ENCODE results near the gene EXOC8.

The EXOC8 gene

DNA sequence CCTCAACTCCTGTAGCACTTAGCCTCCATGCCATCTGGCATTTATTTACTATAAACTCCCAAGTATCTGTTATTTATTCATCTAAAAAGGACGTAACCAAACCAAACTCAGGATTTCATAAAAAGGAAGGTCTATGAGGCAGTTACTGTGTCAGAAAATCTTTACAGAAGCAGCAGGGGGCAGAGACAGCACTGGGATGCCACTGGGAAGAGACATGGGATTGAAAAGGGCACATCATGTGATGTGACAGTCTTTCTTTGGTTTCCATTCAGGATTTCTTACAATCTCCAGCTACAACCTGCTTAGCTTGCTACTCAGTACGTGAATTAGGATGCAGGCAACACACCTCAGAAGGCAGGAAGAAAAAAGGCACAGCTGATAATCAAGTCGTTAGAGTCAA, 31.6 kb upstream of the EXOC8 start:
- DNase-seq: no peak
- no peak overlapping the region for H3K23ac ChIP-seq (ENCODE audit: low read length)
- no peak overlapping the region for H4K8ac ChIP-seq (ENCODE audit: low read depth, low read length)
- no peak overlapping the region for H3K9ac ChIP-seq (ENCODE audit: low read length)
- no peaks in the 10 kb centered on the region for H3K79me2 ChIP-seq (ENCODE audit: control insufficient read depth, insufficient read depth, low read length)
- H3K4me2 ChIP-seq (ENCODE audit: low read length): no peak overlapping the region
- no peak overlapping the region for H3K56ac ChIP-seq (ENCODE audit: low read length)
- no peak overlapping the region for H3K4ac ChIP-seq (ENCODE audit: low read depth, low read length)
- H3K36me3 ChIP-seq (ENCODE audit: control insufficient read depth, insufficient read depth, low read length): no peaks in the 10 kb centered on the region
- no peak overlapping the region for H3K27ac ChIP-seq (ENCODE audit: low read depth, low read length)
- no peaks in the 10 kb centered on the region for H3K79me1 ChIP-seq (ENCODE audit: low read length)
- no peak overlapping the region for H2BK15ac ChIP-seq (replicated peaks; ENCODE audit: low read depth)
- no peak overlapping the region for H2AK5ac ChIP-seq (ENCODE audit: low read length)
- no peaks in the 10 kb centered on the region for H3K4me1 ChIP-seq (ENCODE audit: control insufficient read depth, low read depth, low read length)
- H3K27me3 ChIP-seq (ENCODE audit: insufficient read depth, low read length, poor library complexity): no peaks in the 10 kb centered on the region
- H4K5ac ChIP-seq (ENCODE audit: low read length): no peak overlapping the region
- no peak overlapping the region for H2BK120ac ChIP-seq (ENCODE audit: low read depth, low read length)
- no CpG with 5 or more reads among the region's 3 CpGs for WGBS (ENCODE audit: extremely low coverage, insufficient coverage, low lambda C conversion rate)
- H3K18ac ChIP-seq (ENCODE audit: low read length): no peak overlapping the region
- H2BK5ac ChIP-seq (ENCODE audit: low read length): no peak overlapping the region
- H3K4me3 ChIP-seq (ENCODE audit: low read length): no peak overlapping the region

- no peak overlapping the region for H3K23ac ChIP-seq (ENCODE audit: low read length)
- H2BK15ac ChIP-seq (replicated peaks; ENCODE audit: low read depth): no peak overlapping the region
- no peak overlapping the region for H3K18ac ChIP-seq (ENCODE audit: low read length)
- no peak overlapping the region for H2BK5ac ChIP-seq (ENCODE audit: low read length)
- no peak overlapping the region for H2AK5ac ChIP-seq (ENCODE audit: low read length)
- H4K8ac ChIP-seq (ENCODE audit: low read depth, low read length): no peak overlapping the region
- H3K4me2 ChIP-seq (ENCODE audit: low read length): no peak overlapping the region
- no peak overlapping the region for H3K4ac ChIP-seq (ENCODE audit: low read depth, low read length)
- no peaks in the 10 kb centered on the region for H3K79me1 ChIP-seq (ENCODE audit: low read length)
- no peak overlapping the region for H3K4me3 ChIP-seq (ENCODE audit: low read length)
- no CpG with 5 or more reads among the region's 5 CpGs for WGBS (ENCODE audit: extremely low coverage, insufficient coverage, low lambda C conversion rate)
- H2BK120ac ChIP-seq (ENCODE audit: low read depth, low read length): no peak overlapping the region
- no peak for DNase-seq
- no peak overlapping the region for H3K9ac ChIP-seq (ENCODE audit: low read length)
- no peaks in the 10 kb centered on the region for H3K4me1 ChIP-seq (ENCODE audit: control insufficient read depth, low read depth, low read length)
- H3K79me2 ChIP-seq (ENCODE audit: control insufficient read depth, insufficient read depth, low read length): no peaks in the 10 kb centered on the region
- H3K27me3 ChIP-seq (ENCODE audit: insufficient read depth, low read length, poor library complexity): no peaks in the 10 kb centered on the region
- no peak overlapping the region for H3K27ac ChIP-seq (ENCODE audit: low read depth, low read length)
- no peak overlapping the region for H4K5ac ChIP-seq (ENCODE audit: low read length)
- H3K56ac ChIP-seq (ENCODE audit: low read length): no peak overlapping the region
- no peaks in the 10 kb centered on the region for H3K36me3 ChIP-seq (ENCODE audit: control insufficient read depth, insufficient read depth, low read length)
These were observed 26.5 kb upstream of the EXOC8 start for GRCh38 chr1:231364192-231364591.

- Histone ChIP-seq H3K9ac (ENCODE audit: low read length) (no peak overlapping the region), H3K4me3 (ENCODE audit: low read length) (no peak overlapping the region), H3K27ac (ENCODE audit: low read depth, low read length) (no peak overlapping the region), H2BK15ac (replicated peaks; ENCODE audit: low read depth) (no peak overlapping the region), H3K27me3 (ENCODE audit: insufficient read depth, low read length, poor library complexity) (no peaks in the 10 kb centered on the region), H3K79me2 (ENCODE audit: control insufficient read depth, insufficient read depth, low read length) (no peaks in the 10 kb centered on the region), H3K36me3 (ENCODE audit: control insufficient read depth, insufficient read depth, low read length) (no peaks in the 10 kb centered on the region), H2BK120ac (ENCODE audit: low read depth, low read length) (no peak overlapping the region), H3K4ac (ENCODE audit: low read depth, low read length) (no peak overlapping the region), H3K79me1 (ENCODE audit: low read length) (no peaks in the 10 kb centered on the region), H3K56ac (ENCODE audit: low read length) (no peak overlapping the region), H2BK5ac (ENCODE audit: low read length) (no peak overlapping the region), H4K8ac (ENCODE audit: low read depth, low read length) (no peak overlapping the region), H3K18ac (ENCODE audit: low read length) (no peak overlapping the region), H3K4me2 (ENCODE audit: low read length) (no peak overlapping the region), H2AK5ac (ENCODE audit: low read length) (no peak overlapping the region), H3K4me1 (ENCODE audit: control insufficient read depth, low read depth, low read length) (no peaks in the 10 kb centered on the region), H4K5ac (ENCODE audit: low read length) (no peak overlapping the region), H3K23ac (ENCODE audit: low read length) (no peak overlapping the region)
- WGBS (ENCODE audit: extremely low coverage, insufficient coverage, low lambda C conversion rate): no CpG with 5 or more reads among the region's 1 CpG
- no peak for DNase-seq
These were observed 26.0 kb upstream of the EXOC8 start for GRCh38 chr1:231363624-231364023.

DNA sequence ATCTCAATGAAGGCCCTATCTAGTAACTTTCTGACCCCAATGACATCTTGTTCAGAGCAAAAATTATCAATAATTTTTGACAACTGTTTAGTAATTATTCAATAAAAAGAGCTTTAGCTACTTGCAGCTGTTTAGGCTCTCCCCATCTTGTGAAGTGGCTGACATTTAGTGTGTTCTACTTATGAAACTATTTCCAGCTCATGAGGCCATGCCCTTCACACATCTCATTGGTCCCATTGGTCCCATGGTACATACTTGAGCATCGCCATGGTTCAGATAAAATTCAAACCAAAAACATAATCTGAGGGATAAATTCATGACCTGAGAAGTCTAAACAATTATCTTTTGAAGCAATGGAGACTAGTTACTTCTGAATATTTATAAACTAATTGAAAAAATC, 24.7 kb upstream of the EXOC8 start:
- Histone ChIP-seq H3K79me2 (ENCODE audit: control insufficient read depth, insufficient read depth, low read length) (no peaks in the 10 kb centered on the region), H3K27me3 (ENCODE audit: insufficient read depth, low read length, poor library complexity) (no peaks in the 10 kb centered on the region), H2AK5ac (ENCODE audit: low read length) (no peak overlapping the region), H4K5ac (ENCODE audit: low read length) (no peak overlapping the region), H2BK120ac (ENCODE audit: low read depth, low read length) (no peak overlapping the region), H3K4ac (ENCODE audit: low read depth, low read length) (no peak overlapping the region), H3K18ac (ENCODE audit: low read length) (no peak overlapping the region), H3K9ac (ENCODE audit: low read length) (no peak overlapping the region), H3K23ac (ENCODE audit: low read length) (no peak overlapping the region), H3K4me1 (ENCODE audit: control insufficient read depth, low read depth, low read length) (no peaks in the 10 kb centered on the region), H3K79me1 (ENCODE audit: low read length) (no peaks in the 10 kb centered on the region), H3K27ac (ENCODE audit: low read depth, low read length) (no peak overlapping the region), H2BK15ac (replicated peaks; ENCODE audit: low read depth) (no peak overlapping the region), H2BK5ac (ENCODE audit: low read length) (no peak overlapping the region), H3K56ac (ENCODE audit: low read length) (no peak overlapping the region), H3K36me3 (ENCODE audit: control insufficient read depth, insufficient read depth, low read length) (no peaks in the 10 kb centered on the region), H4K8ac (ENCODE audit: low read depth, low read length) (no peak overlapping the region), H3K4me2 (ENCODE audit: low read length) (no peak overlapping the region), H3K4me3 (ENCODE audit: low read length) (no peak overlapping the region)
- no CpG with 5 or more reads among the region's 1 CpG for WGBS (ENCODE audit: extremely low coverage, insufficient coverage, low lambda C conversion rate)
- no peak for DNase-seq

DNA sequence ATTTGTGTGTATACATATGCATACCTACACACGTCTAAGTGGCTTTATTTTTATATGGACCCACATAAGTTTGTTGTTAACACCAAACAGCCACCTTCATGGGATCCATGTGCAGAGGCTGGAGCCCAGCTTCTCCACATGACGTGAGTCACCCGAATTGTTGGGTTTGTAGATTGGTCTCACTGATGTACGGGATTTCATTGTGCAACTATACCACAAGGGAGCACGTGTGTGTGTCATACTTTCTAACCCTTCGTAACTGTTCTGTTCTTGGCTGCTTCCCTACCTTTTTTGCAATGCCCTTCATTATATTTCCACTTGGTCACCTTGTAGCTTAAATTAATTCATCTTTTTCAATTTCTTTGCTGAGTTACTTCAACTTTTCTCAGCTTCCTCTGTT, 21.5 kb upstream of the EXOC8 start:
- Histone ChIP-seq H3K79me2 (ENCODE audit: control insufficient read depth, insufficient read depth, low read length) (no peaks in the 10 kb centered on the region), H3K18ac (ENCODE audit: low read length) (no peak overlapping the region), H3K4me2 (ENCODE audit: low read length) (no peak overlapping the region), H4K8ac (ENCODE audit: low read depth, low read length) (no peak overlapping the region), H2BK15ac (replicated peaks; ENCODE audit: low read depth) (no peak overlapping the region), H4K5ac (ENCODE audit: low read length) (no peak overlapping the region), H3K27me3 (ENCODE audit: insufficient read depth, low read length, poor library complexity) (no peaks in the 10 kb centered on the region), H3K56ac (ENCODE audit: low read length) (no peak overlapping the region), H3K27ac (ENCODE audit: low read depth, low read length) (no peak overlapping the region), H2AK5ac (ENCODE audit: low read length) (no peak overlapping the region), H2BK5ac (ENCODE audit: low read length) (no peak overlapping the region), H2BK120ac (ENCODE audit: low read depth, low read length) (no peak overlapping the region), H3K4ac (ENCODE audit: low read depth, low read length) (no peak overlapping the region), H3K9ac (ENCODE audit: low read length) (no peak overlapping the region), H3K23ac (ENCODE audit: low read length) (no peak overlapping the region), H3K4me3 (ENCODE audit: low read length) (no peak overlapping the region), H3K79me1 (ENCODE audit: low read length) (no peaks in the 10 kb centered on the region), H3K36me3 (ENCODE audit: control insufficient read depth, insufficient read depth, low read length) (no peaks in the 10 kb centered on the region), H3K4me1 (ENCODE audit: control insufficient read depth, low read depth, low read length) (no peaks in the 10 kb centered on the region)
- no CpG with 5 or more reads among the region's 6 CpGs for WGBS (ENCODE audit: extremely low coverage, insufficient coverage, low lambda C conversion rate)
- DNase-seq: no peak

- Histone ChIP-seq H3K4ac (ENCODE audit: low read depth, low read length) (no peak overlapping the region), H3K18ac (ENCODE audit: low read length) (no peak overlapping the region), H2BK5ac (ENCODE audit: low read length) (no peak overlapping the region), H2AK5ac (ENCODE audit: low read length) (no peak overlapping the region), H2BK15ac (replicated peaks; ENCODE audit: low read depth) (no peak overlapping the region), H4K5ac (ENCODE audit: low read length) (no peak overlapping the region), H3K4me2 (ENCODE audit: low read length) (no peak overlapping the region), H3K56ac (ENCODE audit: low read length) (no peak overlapping the region), H3K36me3 (ENCODE audit: control insufficient read depth, insufficient read depth, low read length) (no peaks in the 10 kb centered on the region), H3K27me3 (ENCODE audit: insufficient read depth, low read length, poor library complexity) (no peaks in the 10 kb centered on the region), H3K9ac (ENCODE audit: low read length) (no peak overlapping the region), H2BK120ac (ENCODE audit: low read depth, low read length) (no peak overlapping the region), H3K79me2 (ENCODE audit: control insufficient read depth, insufficient read depth, low read length) (no peaks in the 10 kb centered on the region), H3K4me1 (ENCODE audit: control insufficient read depth, low read depth, low read length) (no peaks in the 10 kb centered on the region), H3K23ac (ENCODE audit: low read length) (no peak overlapping the region), H3K79me1 (ENCODE audit: low read length) (no peaks in the 10 kb centered on the region), H3K4me3 (ENCODE audit: low read length) (no peak overlapping the region), H4K8ac (ENCODE audit: low read depth, low read length) (no peak overlapping the region), H3K27ac (ENCODE audit: low read depth, low read length) (no peak overlapping the region)
- DNase-seq: peak; percentile 53
- no CpG with 5 or more reads among the region's 4 CpGs for WGBS (ENCODE audit: extremely low coverage, insufficient coverage, low lambda C conversion rate)
These were observed 20.2 kb upstream of the EXOC8 start for GRCh38 chr1:231357831-231358354.

Data from mesendoderm (in vitro differentiated cells).